Measurements from ENCODE around the gene TPSD1. TPM values are rescaled to one million over a fixed set of nuclear protein-coding genes. Genes with fewer than 3 reads are reported as not detected.

The TPSD1 gene
- total RNA-seq, 1 experiment from 2014 or later = not detected

DNA sequence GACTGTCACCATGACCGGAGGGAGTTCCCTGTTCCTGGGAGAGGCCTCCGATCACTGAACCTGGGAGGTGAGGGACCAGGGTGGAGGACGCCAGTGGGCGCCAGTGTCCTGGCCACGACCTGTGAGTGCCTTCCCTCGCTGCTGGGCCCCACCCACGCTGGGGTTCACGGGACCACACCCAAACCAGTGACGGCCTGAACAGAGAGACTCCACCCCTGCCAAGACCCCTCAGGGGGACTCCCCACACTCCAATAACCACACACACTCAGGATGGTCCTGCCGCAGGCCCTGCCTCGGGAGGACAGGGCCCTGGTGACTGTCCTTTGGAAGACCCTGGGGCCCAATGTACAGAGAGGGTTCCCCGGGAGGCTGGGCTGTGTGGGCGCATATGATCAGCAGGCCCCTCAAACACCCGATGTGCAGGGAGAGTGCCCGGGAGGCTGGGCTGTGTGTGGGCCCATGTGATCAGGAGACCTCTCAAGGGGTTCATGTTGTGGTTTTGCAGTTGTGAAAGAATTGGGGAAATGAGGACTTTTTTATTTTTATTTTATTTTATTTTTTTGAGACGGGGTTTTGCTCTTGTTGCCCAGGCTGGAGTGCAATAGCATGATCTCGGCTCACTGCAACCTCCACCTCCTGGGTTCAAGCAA, 26.6 kb downstream of the TPSD1 start:
- POLR2A ChIA-PET (ENCODE audit: unreplicated experiment) = no interaction called here
- H3F3A ChIP-seq (ENCODE audit: insufficient read depth, low read depth) = no peaks in the 10 kb centered on the region; the same call in 1 of the 2 replicates

DNA sequence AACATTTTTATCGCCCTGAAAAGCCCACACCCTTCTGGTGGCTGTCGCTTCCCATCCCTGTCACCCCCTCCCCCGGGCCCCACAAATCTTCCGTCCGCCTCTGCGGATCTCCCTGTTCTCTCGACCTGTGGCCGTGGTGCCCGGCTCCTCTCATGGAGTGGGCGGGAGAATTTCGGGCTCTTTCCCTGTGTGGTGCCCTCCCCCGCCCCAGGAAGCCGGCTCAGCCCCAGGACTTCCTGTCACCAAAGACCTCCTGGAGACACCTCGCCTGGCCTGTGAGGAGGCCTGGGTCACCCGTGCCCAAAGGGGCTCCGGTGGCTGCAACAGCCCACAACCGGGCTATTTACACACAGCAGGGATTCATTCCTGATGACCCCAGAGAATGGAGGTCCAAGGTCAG, 27.4 kb downstream of the TPSD1 start:
- Histone ChIP-seq H3K4me3 (no peak overlapping the region), H3K79me2 (ENCODE audit: low read depth) (no peaks in the 10 kb centered on the region), H3K9me3 (ENCODE audit: insufficient read depth, low read depth) (no peaks in the 10 kb centered on the region), H3K27ac (no peak overlapping the region), H3F3A (ENCODE audit: insufficient read depth, low read depth) (no peaks in the 10 kb centered on the region; the same call in 1 of the 2 replicates), H3K36me3 (ENCODE audit: low read depth) (no peaks in the 10 kb centered on the region), H3K27me3 (ENCODE audit: insufficient read depth, low read depth) (peaks cover 56% of the 10 kb centered on the region), H3K4me1 (replicated peaks; ENCODE audit: insufficient read depth) (no peaks in the 10 kb centered on the region), H4K20me1 (ENCODE audit: insufficient read depth) (no peaks in the 10 kb centered on the region), H2AFZ (no peak overlapping the region), H3K9me2 (ENCODE audit: insufficient read depth) (no peaks in the 10 kb centered on the region), H3K4me2 (no peak overlapping the region)
- POLR2A ChIA-PET (ENCODE audit: unreplicated experiment) = interaction anchor here (0.7 kb wide), 1 partner anchor 1189 kb away, joined by 3 read pairs; no protein-coding TSS in a partner anchor
- TF ChIP-seq, protein P1, sequence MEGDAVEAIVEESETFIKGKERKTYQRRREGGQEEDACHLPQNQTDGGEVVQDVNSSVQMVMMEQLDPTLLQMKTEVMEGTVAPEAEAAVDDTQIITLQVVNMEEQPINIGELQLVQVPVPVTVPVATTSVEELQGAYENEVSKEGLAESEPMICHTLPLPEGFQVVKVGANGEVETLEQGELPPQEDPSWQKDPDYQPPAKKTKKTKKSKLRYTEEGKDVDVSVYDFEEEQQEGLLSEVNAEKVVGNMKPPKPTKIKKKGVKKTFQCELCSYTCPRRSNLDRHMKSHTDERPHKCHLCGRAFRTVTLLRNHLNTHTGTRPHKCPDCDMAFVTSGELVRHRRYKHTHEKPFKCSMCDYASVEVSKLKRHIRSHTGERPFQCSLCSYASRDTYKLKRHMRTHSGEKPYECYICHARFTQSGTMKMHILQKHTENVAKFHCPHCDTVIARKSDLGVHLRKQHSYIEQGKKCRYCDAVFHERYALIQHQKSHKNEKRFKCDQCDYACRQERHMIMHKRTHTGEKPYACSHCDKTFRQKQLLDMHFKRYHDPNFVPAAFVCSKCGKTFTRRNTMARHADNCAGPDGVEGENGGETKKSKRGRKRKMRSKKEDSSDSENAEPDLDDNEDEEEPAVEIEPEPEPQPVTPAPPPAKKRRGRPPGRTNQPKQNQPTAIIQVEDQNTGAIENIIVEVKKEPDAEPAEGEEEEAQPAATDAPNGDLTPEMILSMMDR (conservative IDR thresholded peaks at IDR 0.05) = no peak
- no peak for TF ChIP-seq EZH2 (IDR thresholded peaks at IDR 0.05; ENCODE audit: low read depth)
- CTCF ChIA-PET = no interaction called here
- intact Hi-C loops (cut with micrococcal nuclease; ENCODE audit: unreplicated experiment) = no loop called here
- DNase-seq = no peak
- no TSS peak for BruUV-seq (replicated peaks)

More for the DNA sequence above, 26.6 kb downstream of the TPSD1 start:
- H3K27me3 ChIP-seq (ENCODE audit: insufficient read depth, low read depth) = peaks cover 56% of the 10 kb centered on the region
- H3K4me3 ChIP-seq = no peak overlapping the region
- DNase-seq = no peak
- H3K4me1 ChIP-seq (replicated peaks; ENCODE audit: insufficient read depth) = no peaks in the 10 kb centered on the region
- H3K36me3 ChIP-seq (ENCODE audit: low read depth) = no peaks in the 10 kb centered on the region
- TF ChIP-seq, protein P1 (conservative IDR thresholded peaks at IDR 0.05) = no peak
- TF ChIP-seq EZH2 (IDR thresholded peaks at IDR 0.05; ENCODE audit: low read depth) = no peak
- no peak overlapping the region for H2AFZ ChIP-seq
- H3K79me2 ChIP-seq (ENCODE audit: low read depth) = no peaks in the 10 kb centered on the region
- H3K4me2 ChIP-seq = no peak overlapping the region
- no peaks in the 10 kb centered on the region for H4K20me1 ChIP-seq (ENCODE audit: insufficient read depth)
- CTCF ChIA-PET = no interaction called here
- BruUV-seq (replicated peaks) = no TSS peak
- no peaks in the 10 kb centered on the region for H3K9me2 ChIP-seq (ENCODE audit: insufficient read depth)
- intact Hi-C loops (cut with micrococcal nuclease; ENCODE audit: unreplicated experiment) = no loop called here
- H3K27ac ChIP-seq = no peak overlapping the region
- H3K9me3 ChIP-seq (ENCODE audit: insufficient read depth, low read depth) = no peaks in the 10 kb centered on the region

DNA sequence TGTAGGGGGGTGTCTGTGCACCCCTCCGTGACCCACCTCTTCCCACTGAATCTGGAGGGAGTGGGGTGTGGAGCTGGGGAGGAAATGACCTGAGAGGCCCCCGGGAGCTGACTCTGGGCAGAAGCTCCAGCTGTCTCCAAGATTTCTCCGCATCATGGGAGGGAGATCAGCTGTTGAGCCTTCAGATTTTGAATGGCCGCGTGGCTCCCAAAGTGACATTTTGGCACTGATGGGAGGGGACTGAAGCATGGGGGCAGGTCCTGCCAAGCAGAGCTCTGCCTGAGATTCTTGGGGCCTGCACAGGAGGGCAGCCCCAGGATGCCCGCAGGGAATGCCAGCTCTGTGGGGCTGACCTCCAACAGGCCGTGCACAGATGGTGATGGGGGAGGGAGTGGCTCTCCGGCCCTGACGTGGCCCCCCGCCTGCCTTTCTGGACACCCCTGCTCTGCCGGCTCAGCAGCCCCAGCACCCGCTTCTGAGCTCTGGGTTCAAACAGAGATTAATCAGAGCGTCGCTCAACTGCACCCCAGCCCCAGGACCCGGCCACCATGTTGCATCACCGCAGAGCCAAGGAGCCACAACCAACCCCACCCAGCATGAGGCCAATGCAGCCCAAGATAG, 28.2 kb downstream of the TPSD1 start:
- POLR2A ChIA-PET (ENCODE audit: unreplicated experiment) = interaction anchor here (0.7 kb wide), 1 partner anchor 1190 kb away, joined by 3 read pairs; no protein-coding TSS in a partner anchor
- Histone ChIP-seq H3K4me2 (no peak overlapping the region), H3K4me3 (no peak overlapping the region), H3K27me3 (ENCODE audit: insufficient read depth, low read depth) (peaks cover 56% of the 10 kb centered on the region), H3K79me2 (ENCODE audit: low read depth) (no peaks in the 10 kb centered on the region), H3K27ac (no peak overlapping the region), H4K20me1 (ENCODE audit: insufficient read depth) (no peaks in the 10 kb centered on the region), H3K9me3 (ENCODE audit: insufficient read depth, low read depth) (no peaks in the 10 kb centered on the region), H2AFZ (no peak overlapping the region), H3K36me3 (ENCODE audit: low read depth) (no peaks in the 10 kb centered on the region), H3F3A (ENCODE audit: insufficient read depth, low read depth) (no peaks in the 10 kb centered on the region; the same call in 1 of the 2 replicates), H3K4me1 (replicated peaks; ENCODE audit: insufficient read depth) (no peaks in the 10 kb centered on the region), H3K9me2 (ENCODE audit: insufficient read depth) (no peaks in the 10 kb centered on the region)
- no TSS peak for BruUV-seq (replicated peaks)
- intact Hi-C loops (cut with micrococcal nuclease; ENCODE audit: unreplicated experiment) = no loop called here
- TF ChIP-seq, protein P1 (conservative IDR thresholded peaks at IDR 0.05) = no peak
- TF ChIP-seq EZH2 (IDR thresholded peaks at IDR 0.05; ENCODE audit: low read depth) = no peak
- CTCF ChIA-PET = interaction anchor here (0.6 kb wide), 1 partner anchor 1249 kb away, joined by 4 read pairs; no protein-coding TSS in a partner anchor
- DNase-seq = no peak
